Activated CD4-positive, alpha-beta T cell treated with anti-CD3 and anti-CD28 coated beads, Interleukin-2, amount 10 ng/mL, durations not matched to agents 7 days and 5 days (primary cell): ENCODE results near the gene MOK. TPM values are rescaled to one million over a fixed set of nuclear protein-coding genes. Genes with fewer than 3 reads are reported as not detected.
A peak's percentile ranks its signal among the peaks of the same experiment; 100 is the strongest.
"Not testable (repeated sequence)": the region's sequence is repeated elsewhere in the genome, so short reads cannot be mapped to it uniquely, and the experiment has no call there.

Experiments
- CTCF ChIA-PET: fragments of 350-600 bp; sonication (Branson Sonifier 250); formaldehyde crosslinking; loops from one replicate; lab custom pipeline; 2021; ENCODE audit warnings: antibody characterized with exemption; lab: Charles Lee
- POLR2A ChIA-PET: fragments of 350-600 bp; sonication (Branson Sonifier 250); formaldehyde crosslinking; loops from one replicate; lab custom pipeline; 2021; ENCODE audit warnings: antibody characterized with exemption; lab: Charles Lee
- DNase-seq: peaks from one replicate; pipeline ENCODE4 v3.0.0-alpha.2; 2020
- H3K27ac Mint-ChIP-seq: one replicate; pipeline ENCODE4 v1.8.0; 2021; ENCODE audit warnings: mild to moderate bottlenecking, moderate library complexity, mixed read lengths
- H3K27me3 Mint-ChIP-seq: one replicate; pipeline ENCODE4 v1.8.0; 2021; ENCODE audit warnings: mixed read lengths
- H3K36me3 Mint-ChIP-seq: one replicate; pipeline ENCODE4 v1.8.0; 2021; ENCODE audit warnings: low read depth, mixed read lengths
- H3K4me1 Mint-ChIP-seq: one replicate; pipeline ENCODE4 v1.8.0; 2021; ENCODE audit warnings: mixed read lengths
- H3K4me3 Mint-ChIP-seq: one replicate; pipeline ENCODE4 v1.8.0; 2021; ENCODE audit warnings: mild to moderate bottlenecking, moderate library complexity, mixed read lengths
- H3K9me3 Mint-ChIP-seq: one replicate; pipeline ENCODE4 v1.8.0; 2021; ENCODE audit warnings: mixed read lengths
- total RNA-seq, 2 experiments: library from RNA; stranded (reverse); gene quantifications; one replicate each; pipeline ENCODE4 v1.2.3, GENCODE V29; 2021

MOK gene
- total RNA-seq, 2 experiments from 2014 or later: 0.96 to 1.4 TPM

DNA sequence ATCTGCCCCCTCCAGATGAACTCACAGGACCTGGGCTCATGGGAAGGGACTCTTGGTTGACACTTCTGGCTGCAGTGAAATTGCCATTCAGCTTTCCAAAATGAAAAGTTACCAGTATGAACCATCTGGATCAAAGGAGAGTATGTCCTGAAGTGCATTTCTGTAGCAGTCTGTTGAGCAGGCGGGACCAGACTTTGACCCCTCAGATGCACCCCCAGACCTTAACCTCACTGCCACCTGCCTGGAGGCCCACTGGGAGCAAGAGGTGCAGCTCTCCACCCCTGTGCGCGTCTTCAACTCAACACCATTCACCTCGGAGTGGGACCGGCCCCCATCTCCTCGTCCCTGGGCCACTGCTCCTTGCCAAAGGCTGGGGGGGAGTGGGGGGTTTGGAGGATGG lies 55.0 kb downstream of the MOK start:
- POLR2A ChIA-PET: no interaction called here
- Mint-ChIP-seq H3K4me1 (no peaks in the 10 kb centered on the region), H3K27me3 (no peaks in the 10 kb centered on the region), H3K4me3 (no peak overlapping the region), H3K27ac (no peak overlapping the region), H3K9me3 (no peaks in the 10 kb centered on the region), H3K36me3 (no peaks in the 10 kb centered on the region)
- DNase-seq: no peak
- CTCF ChIA-PET: no interaction called here

DNA sequence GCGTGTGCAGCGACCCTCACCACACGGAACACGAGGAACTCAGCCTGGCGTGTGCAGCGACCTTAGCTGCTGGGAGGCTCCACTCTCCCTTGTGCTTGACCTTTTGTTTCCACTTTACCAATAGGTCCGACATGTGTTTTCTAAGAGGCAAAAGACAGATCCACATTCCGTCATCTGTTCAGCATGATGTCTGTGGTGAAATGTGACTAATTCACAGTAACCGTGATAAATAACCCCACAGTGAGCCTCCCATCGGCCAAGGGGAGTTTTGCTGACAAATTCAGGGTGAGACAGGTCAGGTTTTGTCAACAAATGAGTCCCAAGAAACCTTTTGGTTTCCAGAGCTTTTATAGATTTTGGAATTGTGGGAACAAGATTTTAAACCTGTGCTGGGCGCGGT lies 55.9 kb downstream of the MOK start:
- Mint-ChIP-seq H3K4me1 (no peaks in the 10 kb centered on the region), H3K36me3 (no peaks in the 10 kb centered on the region), H3K27me3 (no peaks in the 10 kb centered on the region), H3K9me3 (no peaks in the 10 kb centered on the region), H3K4me3 (no peak overlapping the region), H3K27ac (no peak overlapping the region)
- ChIA-PET CTCF (no interaction called here), POLR2A (interaction anchor here (0.6 kb wide), 1 partner anchor 66 kb away, joined by 5 read pairs; no protein-coding TSS in a partner anchor)
- no peak for DNase-seq

- Mint-ChIP-seq H3K36me3 (no peaks in the 10 kb centered on the region), H3K4me3 (no peak overlapping the region), H3K4me1 (no peaks in the 10 kb centered on the region), H3K27ac (no peak overlapping the region), H3K27me3 (no peaks in the 10 kb centered on the region), H3K9me3 (no peaks in the 10 kb centered on the region)
- ChIA-PET POLR2A (no interaction called here), CTCF (no interaction called here)
- no peak for DNase-seq
Measured at GRCh38 chr14:102248121-102248520, 56.8 kb downstream of the MOK start.

DNA sequence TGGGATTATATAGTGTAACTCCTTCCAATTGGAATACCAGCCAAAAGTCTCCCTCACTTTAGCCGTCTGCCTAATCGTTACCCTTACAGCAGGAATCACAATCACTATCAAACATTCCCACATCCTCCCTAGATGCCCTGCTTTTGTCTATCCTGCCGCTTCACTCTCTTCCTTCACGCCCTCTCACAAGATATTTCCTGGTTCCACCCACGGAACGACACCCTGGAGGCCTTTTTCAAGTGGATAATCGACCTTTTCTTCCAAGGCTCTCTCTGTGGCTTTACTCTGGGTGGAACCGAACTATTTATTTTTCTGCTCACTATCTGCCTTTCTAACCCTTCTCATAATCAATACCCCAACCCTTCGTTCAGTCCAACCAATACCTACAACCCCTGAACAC lies 58.9 kb downstream of the MOK start:
- no peaks in the 10 kb centered on the region for H3K27me3 Mint-ChIP-seq
- no peak for DNase-seq
- POLR2A ChIA-PET: no interaction called here
- no peak overlapping the region for H3K4me3 Mint-ChIP-seq
- CTCF ChIA-PET: no interaction called here
- no peaks in the 10 kb centered on the region for H3K36me3 Mint-ChIP-seq
- H3K27ac Mint-ChIP-seq: no peak overlapping the region
- no peaks in the 10 kb centered on the region for H3K9me3 Mint-ChIP-seq
- H3K4me1 Mint-ChIP-seq: no peaks in the 10 kb centered on the region

DNA sequence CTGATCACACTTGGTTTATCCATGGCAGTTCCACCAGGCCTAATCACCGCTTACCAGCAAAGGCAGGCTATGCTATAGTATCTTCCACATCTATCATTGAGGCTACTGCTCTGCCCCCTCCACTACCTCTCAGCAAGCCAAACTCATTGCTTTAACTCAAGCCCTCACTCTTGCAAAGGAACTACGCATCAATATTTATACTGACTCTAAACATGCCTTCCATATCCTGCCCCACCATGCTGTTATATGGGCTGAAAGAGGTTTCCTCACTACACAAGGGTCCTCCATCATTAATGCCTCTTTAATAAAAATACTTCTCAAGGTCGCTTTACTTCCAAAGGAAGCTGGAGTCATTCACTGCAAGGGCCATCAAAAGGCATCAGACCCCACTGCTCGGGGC lies 61.2 kb downstream of the MOK start:
- H3K36me3 Mint-ChIP-seq, H3K27ac Mint-ChIP-seq, H3K4me3 Mint-ChIP-seq, CTCF ChIA-PET, H3K9me3 Mint-ChIP-seq, POLR2A ChIA-PET, H3K27me3 Mint-ChIP-seq, H3K4me1 Mint-ChIP-seq, DNase-seq: not testable (repeated sequence)

DNA sequence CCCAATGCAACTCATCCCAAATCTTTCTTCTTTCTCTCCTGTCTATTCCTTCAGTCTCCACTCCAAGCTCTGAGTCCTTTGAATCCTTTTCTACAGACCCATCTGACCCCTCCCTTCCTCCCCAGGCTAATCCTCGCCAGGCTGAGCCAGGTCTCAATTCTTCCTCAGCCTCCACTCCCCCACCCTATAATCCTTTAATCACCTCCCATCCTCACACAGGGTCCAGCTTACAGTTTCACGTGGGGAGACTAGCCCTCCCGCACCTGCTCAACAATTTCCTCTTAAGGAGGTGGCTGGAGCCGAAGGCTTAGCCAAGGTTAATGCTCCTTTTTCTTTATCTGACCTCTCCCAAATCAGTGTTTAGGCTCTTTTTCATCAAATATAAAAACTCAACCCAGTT lies 63.8 kb downstream of the MOK start:
- ChIA-PET POLR2A (no interaction called here), CTCF (no interaction called here)
- DNase-seq: no peak
- no peaks in the 10 kb centered on the region for H3K9me3 Mint-ChIP-seq
- H3K4me3 Mint-ChIP-seq: no peak overlapping the region
- no peaks in the 10 kb centered on the region for H3K27me3 Mint-ChIP-seq
- no peaks in the 10 kb centered on the region for H3K4me1 Mint-ChIP-seq
- H3K36me3 Mint-ChIP-seq: no peaks in the 10 kb centered on the region
- no peak overlapping the region for H3K27ac Mint-ChIP-seq

DNA sequence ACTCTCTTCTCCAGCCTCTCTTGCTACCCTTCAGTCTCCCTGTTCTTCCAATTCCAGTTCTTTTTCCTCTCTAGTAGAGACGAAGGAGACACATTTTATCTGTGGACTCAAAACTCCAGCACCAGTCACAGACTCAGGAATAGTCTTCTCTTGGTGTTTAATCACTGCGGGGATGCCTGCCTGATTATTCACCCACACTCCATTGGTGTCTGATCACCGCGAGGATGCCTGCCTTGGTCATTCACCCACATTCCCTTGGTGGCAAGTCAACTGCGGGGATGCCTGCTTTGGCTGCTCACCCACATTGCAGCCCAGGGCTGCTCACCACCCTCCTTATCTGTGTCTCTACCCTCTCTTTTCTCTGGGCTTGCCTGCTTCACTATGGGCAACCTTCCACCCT lies 64.5 kb downstream of the MOK start:
- H3K36me3 Mint-ChIP-seq, H3K4me3 Mint-ChIP-seq, H3K27ac Mint-ChIP-seq, H3K4me1 Mint-ChIP-seq, POLR2A ChIA-PET, H3K27me3 Mint-ChIP-seq, CTCF ChIA-PET, DNase-seq, H3K9me3 Mint-ChIP-seq: not testable (repeated sequence)

GRCh38 chr14:102239231-102239630 lies 65.7 kb downstream of the MOK start:
- no peak overlapping the region for H3K27ac Mint-ChIP-seq
- ChIA-PET POLR2A (no interaction called here), CTCF (no interaction called here)
- H3K36me3 Mint-ChIP-seq: no peaks in the 10 kb centered on the region
- no peaks in the 10 kb centered on the region for H3K9me3 Mint-ChIP-seq
- H3K4me1 Mint-ChIP-seq: no peaks in the 10 kb centered on the region
- DNase-seq: no peak
- no peaks in the 10 kb centered on the region for H3K27me3 Mint-ChIP-seq
- H3K4me3 Mint-ChIP-seq: no peak overlapping the region

GRCh38 chr14:102238766-102239165 lies 66.2 kb downstream of the MOK start:
- Mint-ChIP-seq H3K4me1 (no peaks in the 10 kb centered on the region), H3K4me3 (no peak overlapping the region), H3K27me3 (no peaks in the 10 kb centered on the region), H3K27ac (no peak overlapping the region), H3K9me3 (no peaks in the 10 kb centered on the region), H3K36me3 (no peaks in the 10 kb centered on the region)
- CTCF ChIA-PET: no interaction called here
- POLR2A ChIA-PET: no interaction called here
- DNase-seq: no peak

- H3K27ac Mint-ChIP-seq: no peak overlapping the region
- no peak overlapping the region for H3K4me3 Mint-ChIP-seq
- POLR2A ChIA-PET: no interaction called here
- no peaks in the 10 kb centered on the region for H3K4me1 Mint-ChIP-seq
- no peaks in the 10 kb centered on the region for H3K27me3 Mint-ChIP-seq
- DNase-seq: no peak
- CTCF ChIA-PET: no interaction called here
- H3K9me3 Mint-ChIP-seq: no peaks in the 10 kb centered on the region
- no peaks in the 10 kb centered on the region for H3K36me3 Mint-ChIP-seq
Measured at GRCh38 chr14:102238131-102238530, 66.8 kb downstream of the MOK start.

- no peaks in the 10 kb centered on the region for H3K4me1 Mint-ChIP-seq
- CTCF ChIA-PET: no interaction called here
- H3K36me3 Mint-ChIP-seq: no peaks in the 10 kb centered on the region
- DNase-seq: no peak
- no peak overlapping the region for H3K27ac Mint-ChIP-seq
- no peak overlapping the region for H3K4me3 Mint-ChIP-seq
- H3K27me3 Mint-ChIP-seq: no peaks in the 10 kb centered on the region
- POLR2A ChIA-PET: no interaction called here
- no peaks in the 10 kb centered on the region for H3K9me3 Mint-ChIP-seq
Measured at GRCh38 chr14:102236026-102236425, 68.9 kb downstream of the MOK start.

GRCh38 chr14:102235275-102235897 lies 69.6 kb downstream of the MOK start:
- Mint-ChIP-seq H3K4me3 (no peak overlapping the region), H3K4me1 (no peaks in the 10 kb centered on the region), H3K27me3 (no peaks in the 10 kb centered on the region), H3K36me3 (no peaks in the 10 kb centered on the region), H3K27ac (no peak overlapping the region), H3K9me3 (no peaks in the 10 kb centered on the region)
- DNase-seq: peak; percentile 83
- CTCF ChIA-PET: no interaction called here
- POLR2A ChIA-PET: no interaction called here

DNA sequence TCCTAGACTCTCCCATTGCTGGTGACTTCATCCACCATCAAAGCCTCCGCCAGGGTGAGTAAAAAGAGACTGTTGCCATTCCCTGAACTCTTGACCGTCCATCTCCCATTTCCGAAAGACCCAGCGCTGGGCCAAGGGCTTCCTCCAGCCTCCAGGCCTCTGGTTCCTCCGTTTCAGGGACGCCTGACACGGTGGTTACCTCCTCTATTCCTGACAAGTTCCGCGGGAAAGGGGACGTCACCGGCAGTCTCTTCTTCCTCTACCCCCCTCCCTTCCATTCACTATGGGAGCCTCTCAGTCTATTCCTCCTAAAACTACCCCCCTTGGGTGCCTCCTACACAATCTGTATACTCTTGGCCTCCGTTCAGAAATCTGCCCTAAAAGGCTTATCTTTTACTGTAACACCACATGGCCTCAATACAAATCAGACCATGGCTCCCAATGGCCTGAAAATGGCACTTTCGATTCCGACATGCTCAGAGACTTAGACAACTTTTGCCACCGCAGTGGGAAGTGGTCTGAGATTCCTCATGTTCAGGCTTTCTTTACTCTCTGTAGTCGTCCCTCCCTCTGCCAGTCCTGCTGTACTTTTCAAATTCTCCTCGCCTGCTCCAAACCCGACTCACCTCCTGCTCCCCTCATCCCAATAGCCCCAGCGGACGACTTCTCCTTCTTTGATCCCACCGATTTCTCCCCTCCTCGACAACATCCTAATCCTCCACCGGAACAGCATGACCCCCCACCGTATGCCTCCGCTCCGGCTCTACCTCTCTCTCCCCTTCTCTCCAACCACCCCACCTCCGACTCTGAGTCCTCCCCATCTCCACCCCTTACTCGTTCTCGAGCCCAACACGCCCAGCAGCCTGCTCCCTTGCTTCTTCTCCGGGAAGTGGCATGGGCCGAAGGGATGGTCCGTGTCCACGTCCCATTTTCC lies 70.4 kb downstream of the MOK start:
- Mint-ChIP-seq H3K9me3 (no peaks in the 10 kb centered on the region), H3K4me1 (no peaks in the 10 kb centered on the region), H3K27ac (no peak overlapping the region), H3K4me3 (no peak overlapping the region), H3K36me3 (no peaks in the 10 kb centered on the region), H3K27me3 (no peaks in the 10 kb centered on the region)
- ChIA-PET POLR2A (no interaction called here), CTCF (no interaction called here)
- DNase-seq: no peak
